ENCODE results near the gene REEP1. TPM values are rescaled to one million over a fixed set of nuclear protein-coding genes. Genes with fewer than 3 reads are reported as not detected.

Gene REEP1
- total and polyA plus RNA-seq, 9 of the 15 experiments (the other 6 are each of a cell fraction or from before 2014, with no cell fraction given): 0.11 to 0.67 (median 0.13) TPM

DNA sequence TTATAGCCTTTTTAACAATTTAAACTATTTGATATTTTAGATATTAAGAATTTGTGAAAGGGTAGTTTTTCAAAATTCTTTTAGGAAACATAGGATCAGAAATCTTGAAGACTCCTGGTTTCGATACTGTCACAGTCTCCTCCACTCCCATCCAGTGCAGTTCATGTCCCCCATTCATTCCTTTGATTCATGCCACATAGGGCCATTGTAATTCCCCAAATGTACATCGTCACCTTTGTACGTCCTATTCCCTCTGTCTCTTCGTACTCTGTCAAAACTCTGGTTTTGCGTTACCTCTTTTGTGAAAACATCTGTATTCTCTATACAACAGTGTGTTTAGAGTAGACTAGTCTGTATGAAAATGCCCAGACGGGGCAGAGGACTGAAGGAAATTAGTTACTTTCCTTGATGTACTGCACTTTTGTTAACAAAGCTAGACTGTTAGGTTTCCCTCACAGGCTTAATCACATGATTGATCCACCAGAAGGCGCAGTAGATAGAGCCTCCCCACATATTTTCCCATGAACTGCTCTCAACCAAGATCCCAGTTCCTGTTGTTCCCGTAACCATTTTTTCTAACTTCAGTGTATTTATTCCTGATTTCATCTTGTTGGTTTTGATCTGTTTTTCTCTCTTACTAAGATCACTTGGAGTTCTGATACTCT lies 135.6 kb downstream of the REEP1 start (continued):
- TF ChIP-seq ZBTB1 (CRISPR knock-in tag; IDR thresholded peaks at IDR 0.05; ENCODE audit: borderline replicate concordance, low read depth) (no peak), MECOM (CRISPR knock-in tag; IDR thresholded peaks at IDR 0.05) (no peak), ZNF263 (CRISPR knock-in tag; IDR thresholded peaks at IDR 0.05; ENCODE audit: borderline replicate concordance) (no peak), ZNF232 (CRISPR knock-in tag; IDR thresholded peaks at IDR 0.05) (no peak), NONO (IDR thresholded peaks at IDR 0.05; ENCODE audit: low read depth in 2 of 2, low read length in 1 of 2) (no peak), NUFIP1 (IDR thresholded peaks at IDR 0.05; ENCODE audit: partially characterized antibody) (no peak), PTTG1 (tag; IDR thresholded peaks at IDR 0.05; ENCODE audit: low read depth) (no peak), RBM14 (IDR thresholded peaks at IDR 0.05; ENCODE audit: borderline replicate concordance, insufficient read depth, low read depth, low read length) (no peak), RBFOX2 (IDR thresholded peaks at IDR 0.05; ENCODE audit: low read depth, low read length) (no peak), ZNF764 (CRISPR knock-in tag; IDR thresholded peaks at IDR 0.05; ENCODE audit: low read depth) (no peak), YY1 (IDR thresholded peaks at IDR 0.05; ENCODE audit: borderline replicate concordance in 1 of 3, control insufficient read depth in 1 of 3, extremely low read depth in 1 of 3, insufficient read depth in 3 of 3, insufficient read length in 1 of 3, insufficient replicate concordance in 2 of 3, low read depth in 1 of 3, low read length in 2 of 3) (no peak), GATAD2A (IDR thresholded peaks at IDR 0.05) (0 out of 2 replicates have a peak, but pooled peaks have one; percentile 55), ZNF785 (CRISPR knock-in tag; IDR thresholded peaks at IDR 0.05) (no peak), ZNF707 (CRISPR knock-in tag; conservative IDR thresholded peaks at IDR 0.05) (no peak), EHMT2 (IDR thresholded peaks at IDR 0.05) (no peak), TBP (optimal IDR thresholded peaks at IDR 0.05; ENCODE audit: low read depth, low read length) (peak; percentile 41), NELFE (IDR thresholded peaks at IDR 0.05; ENCODE audit: insufficient read depth, insufficient read length) (no peak), ARID1B (IDR thresholded peaks at IDR 0.05) (peak; percentile 82)
- TF ChIP-seq, protein P1, sequence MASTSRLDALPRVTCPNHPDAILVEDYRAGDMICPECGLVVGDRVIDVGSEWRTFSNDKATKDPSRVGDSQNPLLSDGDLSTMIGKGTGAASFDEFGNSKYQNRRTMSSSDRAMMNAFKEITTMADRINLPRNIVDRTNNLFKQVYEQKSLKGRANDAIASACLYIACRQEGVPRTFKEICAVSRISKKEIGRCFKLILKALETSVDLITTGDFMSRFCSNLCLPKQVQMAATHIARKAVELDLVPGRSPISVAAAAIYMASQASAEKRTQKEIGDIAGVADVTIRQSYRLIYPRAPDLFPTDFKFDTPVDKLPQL (IDR thresholded peaks at IDR 0.05; ENCODE audit: extremely low read depth, insufficient read length): no peak
- TF ChIP-seq, protein P2, sequence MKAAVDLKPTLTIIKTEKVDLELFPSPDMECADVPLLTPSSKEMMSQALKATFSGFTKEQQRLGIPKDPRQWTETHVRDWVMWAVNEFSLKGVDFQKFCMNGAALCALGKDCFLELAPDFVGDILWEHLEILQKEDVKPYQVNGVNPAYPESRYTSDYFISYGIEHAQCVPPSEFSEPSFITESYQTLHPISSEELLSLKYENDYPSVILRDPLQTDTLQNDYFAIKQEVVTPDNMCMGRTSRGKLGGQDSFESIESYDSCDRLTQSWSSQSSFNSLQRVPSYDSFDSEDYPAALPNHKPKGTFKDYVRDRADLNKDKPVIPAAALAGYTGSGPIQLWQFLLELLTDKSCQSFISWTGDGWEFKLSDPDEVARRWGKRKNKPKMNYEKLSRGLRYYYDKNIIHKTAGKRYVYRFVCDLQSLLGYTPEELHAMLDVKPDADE (conservative IDR thresholded peaks at IDR 0.05; ENCODE audit: control insufficient read depth, low read depth, low read length): no peak
- TF ChIP-seq, protein P3, sequence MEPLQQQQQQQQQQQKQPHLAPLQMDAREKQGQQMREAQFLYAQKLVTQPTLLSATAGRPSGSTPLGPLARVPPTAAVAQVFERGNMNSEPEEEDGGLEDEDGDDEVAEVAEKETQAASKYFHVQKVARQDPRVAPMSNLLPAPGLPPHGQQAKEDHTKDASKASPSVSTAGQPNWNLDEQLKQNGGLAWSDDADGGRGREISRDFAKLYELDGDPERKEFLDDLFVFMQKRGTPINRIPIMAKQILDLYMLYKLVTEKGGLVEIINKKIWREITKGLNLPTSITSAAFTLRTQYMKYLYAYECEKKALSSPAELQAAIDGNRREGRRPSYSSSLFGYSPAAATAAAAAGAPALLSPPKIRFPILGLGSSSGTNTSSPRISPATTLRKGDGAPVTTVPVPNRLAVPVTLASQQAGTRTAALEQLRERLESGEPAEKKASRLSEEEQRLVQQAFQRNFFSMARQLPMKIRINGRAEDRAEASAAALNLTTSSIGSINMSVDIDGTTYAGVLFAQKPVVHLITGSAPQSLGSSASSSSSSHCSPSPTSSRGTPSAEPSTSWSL (CRISPR knock-in tag; IDR thresholded peaks at IDR 0.05; ENCODE audit: borderline replicate concordance): no peak
- TF ChIP-seq, protein P4, sequence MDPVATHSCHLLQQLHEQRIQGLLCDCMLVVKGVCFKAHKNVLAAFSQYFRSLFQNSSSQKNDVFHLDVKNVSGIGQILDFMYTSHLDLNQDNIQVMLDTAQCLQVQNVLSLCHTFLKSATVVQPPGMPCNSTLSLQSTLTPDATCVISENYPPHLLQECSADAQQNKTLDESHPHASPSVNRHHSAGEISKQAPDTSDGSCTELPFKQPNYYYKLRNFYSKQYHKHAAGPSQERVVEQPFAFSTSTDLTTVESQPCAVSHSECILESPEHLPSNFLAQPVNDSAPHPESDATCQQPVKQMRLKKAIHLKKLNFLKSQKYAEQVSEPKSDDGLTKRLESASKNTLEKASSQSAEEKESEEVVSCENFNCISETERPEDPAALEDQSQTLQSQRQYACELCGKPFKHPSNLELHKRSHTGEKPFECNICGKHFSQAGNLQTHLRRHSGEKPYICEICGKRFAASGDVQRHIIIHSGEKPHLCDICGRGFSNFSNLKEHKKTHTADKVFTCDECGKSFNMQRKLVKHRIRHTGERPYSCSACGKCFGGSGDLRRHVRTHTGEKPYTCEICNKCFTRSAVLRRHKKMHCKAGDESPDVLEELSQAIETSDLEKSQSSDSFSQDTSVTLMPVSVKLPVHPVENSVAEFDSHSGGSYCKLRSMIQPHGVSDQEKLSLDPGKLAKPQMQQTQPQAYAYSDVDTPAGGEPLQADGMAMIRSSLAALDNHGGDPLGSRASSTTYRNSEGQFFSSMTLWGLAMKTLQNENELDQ (CRISPR knock-in tag; IDR thresholded peaks at IDR 0.05; ENCODE audit: borderline replicate concordance): no peak
